ENCODE results near the gene INPP4B.

DNA sequence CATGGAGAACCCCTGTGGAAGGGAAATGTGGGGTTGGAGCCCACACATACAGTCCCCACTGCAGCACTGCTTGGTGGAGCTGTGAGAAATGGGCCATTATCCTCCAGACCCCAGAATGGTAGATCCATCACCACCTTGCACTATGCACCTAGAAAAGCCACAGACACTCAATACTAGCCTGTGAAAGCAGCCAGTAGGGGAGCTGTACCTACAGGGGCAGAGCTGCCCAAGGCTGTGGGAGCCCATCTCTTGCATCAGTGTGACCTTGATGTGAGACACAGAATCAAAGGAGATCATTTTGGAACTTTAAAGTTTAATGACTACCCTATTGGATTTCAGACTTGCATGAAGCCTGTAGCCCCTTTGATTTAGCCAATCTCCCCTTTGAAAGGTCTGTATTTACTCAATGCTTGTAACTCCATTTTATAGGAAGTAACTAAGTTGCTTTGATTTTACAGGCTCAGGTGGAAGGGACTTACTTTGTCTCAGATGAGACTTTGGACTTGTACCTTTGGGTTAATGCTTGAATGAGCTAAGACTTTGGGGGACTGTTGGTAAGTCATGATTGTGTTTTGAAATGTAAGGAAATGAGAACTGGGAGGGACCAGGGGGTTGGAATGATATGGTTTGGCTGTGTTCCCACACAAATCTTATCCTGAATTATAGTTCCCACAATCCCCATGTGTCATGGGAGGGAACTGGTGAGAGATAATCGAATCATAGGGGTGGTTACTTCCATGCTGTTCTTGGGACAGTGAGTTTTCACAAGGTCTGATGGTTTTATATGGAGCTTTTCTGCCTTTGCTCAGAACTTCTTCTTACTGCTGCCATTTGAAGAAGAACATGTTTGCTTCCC lies 352.6 kb downstream of the INPP4B start:
- TF ChIP-seq, protein P1, sequence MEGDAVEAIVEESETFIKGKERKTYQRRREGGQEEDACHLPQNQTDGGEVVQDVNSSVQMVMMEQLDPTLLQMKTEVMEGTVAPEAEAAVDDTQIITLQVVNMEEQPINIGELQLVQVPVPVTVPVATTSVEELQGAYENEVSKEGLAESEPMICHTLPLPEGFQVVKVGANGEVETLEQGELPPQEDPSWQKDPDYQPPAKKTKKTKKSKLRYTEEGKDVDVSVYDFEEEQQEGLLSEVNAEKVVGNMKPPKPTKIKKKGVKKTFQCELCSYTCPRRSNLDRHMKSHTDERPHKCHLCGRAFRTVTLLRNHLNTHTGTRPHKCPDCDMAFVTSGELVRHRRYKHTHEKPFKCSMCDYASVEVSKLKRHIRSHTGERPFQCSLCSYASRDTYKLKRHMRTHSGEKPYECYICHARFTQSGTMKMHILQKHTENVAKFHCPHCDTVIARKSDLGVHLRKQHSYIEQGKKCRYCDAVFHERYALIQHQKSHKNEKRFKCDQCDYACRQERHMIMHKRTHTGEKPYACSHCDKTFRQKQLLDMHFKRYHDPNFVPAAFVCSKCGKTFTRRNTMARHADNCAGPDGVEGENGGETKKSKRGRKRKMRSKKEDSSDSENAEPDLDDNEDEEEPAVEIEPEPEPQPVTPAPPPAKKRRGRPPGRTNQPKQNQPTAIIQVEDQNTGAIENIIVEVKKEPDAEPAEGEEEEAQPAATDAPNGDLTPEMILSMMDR (IDR thresholded peaks at IDR 0.05; ENCODE audit: low read depth, low read length): no peak
- TF ChIP-seq POLR2A (IDR thresholded peaks at IDR 0.05; ENCODE audit: extremely low read depth, insufficient read length) (no peak), MYC (IDR thresholded peaks at IDR 0.05; ENCODE audit: low read depth, low read length) (no peak)

Data from NB4 (cell line).